Sigmoid colon (tissue), 7 donors: Measurements from ENCODE around the gene HACD1. TPM values are rescaled to one million over a fixed set of nuclear protein-coding genes. Genes with fewer than 3 reads are reported as not detected.
A peak's percentile ranks its signal among the peaks of the same experiment; 100 is the strongest.

Experiments
- DNase-seq: peaks from one replicate; pipeline ENCODE4 v3.0.0-alpha.2; 2019
- H3K27ac ChIP-seq, 4 donors: fragments of 200-600 bp; sonication (generic); one replicate each; pipeline ENCODE4 v1.5.1; 2016 to 2019; ENCODE audit warnings: mild to moderate bottlenecking in 1 of 4
- H3K27me3 ChIP-seq, 3 donors: fragments of 200-600 bp; sonication (generic); one replicate each; pipeline ENCODE4 v1.5.1; 2019; ENCODE audit warnings: mild to moderate bottlenecking in 1 of 3
- H3K36me3 ChIP-seq, 4 donors: fragments of 200-600 bp; sonication (generic); one replicate each; pipeline ENCODE4 v1.5.1; 2016 to 2019
- H3K4me1 ChIP-seq, 4 donors: fragments of 200-600 bp; sonication (generic); one replicate each; pipeline ENCODE4 v1.5.1; 2017 to 2019
- H3K4me3 ChIP-seq, 4 donors: fragments of 200-600 bp; sonication (generic); one replicate each; pipeline ENCODE4 v1.5.1; 2017 to 2019; ENCODE audit warnings: mild to moderate bottlenecking in 2 of 4, moderate library complexity in 1 of 4
- H3K9me3 ChIP-seq, 4 donors: fragments of 200-600 bp in 3 of 4; sonication (generic) in 3 of 4; one replicate each; pipeline versions ENCODE4 v1.5.1 to v1.6.1; 2013 to 2019
- EP300 ChIP-seq, 4 donors: sonication (generic); formaldehyde crosslinking; IDR thresholded peaks; one replicate each; pipeline ENCODE4 v1.6.1; 2017; ENCODE audit warnings: antibody characterized with exemption in 4 of 4
- POLR2A ChIP-seq, 2 donors: fragments of 450-650 bp; IDR thresholded peaks; one replicate each; pipeline ENCODE4 v1.6.1; 2016; ENCODE audit warnings: antibody characterized with exemption in 2 of 2, mild to moderate bottlenecking in 2 of 2, moderate library complexity in 2 of 2
- POLR2AphosphoS5 ChIP-seq, 4 donors: sonication (generic); formaldehyde crosslinking; IDR thresholded peaks; one replicate each; pipeline ENCODE4 v1.6.1; 2017; ENCODE audit warnings: antibody characterized with exemption in 4 of 4
- WGBS, 2 donors: extraction: QIAGEN DNeasy Blood & Tissue Kit; methylation state at CpG; one replicate each; pipeline ENCODE4 v1.1.7; 2013; 5-methylcytosine and 5-hydroxymethylcytosine counted together
- intact Hi-C: fragments of 100-400 bp; cut with DNase I; formaldehyde crosslinking; loops from one replicate; pipeline ENCODE4 v1.15.1; 2023
- polyA plus RNA-seq, 3 donors: library from polyadenylated mRNA; stranded (reverse); fragments of 200-250 nt; gene quantifications; one replicate each; pipeline ENCODE4 v1.2.3, GENCODE V29; 2013
- total RNA-seq, 4 donors: library from RNA; depleted of rRNA; stranded (reverse); fragments of >200 nt; gene quantifications; one replicate each; pipeline ENCODE4 v1.1.0, GENCODE V29; 2016
- TF ChIP-seq, protein P1 (sequence below), 4 experiments: fragments of 450-650 bp in 3 of 4; fragments of 200-600 bp in 1 of 4; IDR thresholded peaks; one replicate each; pipeline ENCODE4 v1.5.1; 2016 to 2019; ENCODE audit warnings: antibody characterized with exemption in 4 of 4, mild to moderate bottlenecking in 3 of 4, moderate library complexity in 2 of 4
- donor health status: healthy with polysubstance abuse.
- donor health status: Bipolar disorder and iron deficiency.
- donor health status: healthy.

Gene HACD1
- total and polyA plus RNA-seq, 7 donors = 3.0 to 85.3 (median 61.6) TPM; not detected in 1

DNA sequence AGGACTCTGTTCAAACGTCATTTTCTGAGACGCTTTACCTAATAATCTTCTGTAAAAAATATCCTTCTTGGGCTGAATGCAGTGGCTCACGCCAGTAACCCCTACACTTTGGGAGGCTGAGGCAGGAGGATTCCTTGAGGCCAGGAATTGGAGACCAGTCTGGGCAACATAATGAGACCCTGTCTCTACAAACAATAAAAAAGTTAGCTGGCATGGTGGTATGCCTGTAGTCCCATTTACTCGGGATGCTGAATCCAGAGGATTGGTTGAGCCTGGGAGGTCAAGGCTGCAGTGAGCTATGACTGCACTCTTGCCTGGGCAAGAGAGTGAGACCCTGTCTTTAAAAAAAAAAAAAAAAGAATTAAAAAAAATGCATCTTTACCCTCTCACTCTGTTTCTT, 31.9 kb upstream of the HACD1 start:
- Histone ChIP-seq H3K9me3 (no peaks in the 10 kb centered on the region), H3K27ac (no peak overlapping the region), H3K4me1 (peaks cover 0 to 67% (median 27%) of the 10 kb centered on the region in 4 donors), H3K27me3 (no peaks in the 10 kb centered on the region), H3K4me3 (no peak overlapping the region), H3K36me3 (no peaks in the 10 kb centered on the region)
- intact Hi-C loops = no loop called here
- 90 to 91% methylated on average over 4 of the region's 4 CpGs for WGBS, 2 donors
- DNase-seq = no peak
- TF ChIP-seq, protein P1, sequence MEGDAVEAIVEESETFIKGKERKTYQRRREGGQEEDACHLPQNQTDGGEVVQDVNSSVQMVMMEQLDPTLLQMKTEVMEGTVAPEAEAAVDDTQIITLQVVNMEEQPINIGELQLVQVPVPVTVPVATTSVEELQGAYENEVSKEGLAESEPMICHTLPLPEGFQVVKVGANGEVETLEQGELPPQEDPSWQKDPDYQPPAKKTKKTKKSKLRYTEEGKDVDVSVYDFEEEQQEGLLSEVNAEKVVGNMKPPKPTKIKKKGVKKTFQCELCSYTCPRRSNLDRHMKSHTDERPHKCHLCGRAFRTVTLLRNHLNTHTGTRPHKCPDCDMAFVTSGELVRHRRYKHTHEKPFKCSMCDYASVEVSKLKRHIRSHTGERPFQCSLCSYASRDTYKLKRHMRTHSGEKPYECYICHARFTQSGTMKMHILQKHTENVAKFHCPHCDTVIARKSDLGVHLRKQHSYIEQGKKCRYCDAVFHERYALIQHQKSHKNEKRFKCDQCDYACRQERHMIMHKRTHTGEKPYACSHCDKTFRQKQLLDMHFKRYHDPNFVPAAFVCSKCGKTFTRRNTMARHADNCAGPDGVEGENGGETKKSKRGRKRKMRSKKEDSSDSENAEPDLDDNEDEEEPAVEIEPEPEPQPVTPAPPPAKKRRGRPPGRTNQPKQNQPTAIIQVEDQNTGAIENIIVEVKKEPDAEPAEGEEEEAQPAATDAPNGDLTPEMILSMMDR (IDR thresholded peaks at IDR 0.05) = no peak
- no peak for TF ChIP-seq POLR2AphosphoS5 (IDR thresholded peaks at IDR 0.05)
- TF ChIP-seq EP300 (IDR thresholded peaks at IDR 0.05) = no peak
- TF ChIP-seq POLR2A (IDR thresholded peaks at IDR 0.05) = no peak

DNA sequence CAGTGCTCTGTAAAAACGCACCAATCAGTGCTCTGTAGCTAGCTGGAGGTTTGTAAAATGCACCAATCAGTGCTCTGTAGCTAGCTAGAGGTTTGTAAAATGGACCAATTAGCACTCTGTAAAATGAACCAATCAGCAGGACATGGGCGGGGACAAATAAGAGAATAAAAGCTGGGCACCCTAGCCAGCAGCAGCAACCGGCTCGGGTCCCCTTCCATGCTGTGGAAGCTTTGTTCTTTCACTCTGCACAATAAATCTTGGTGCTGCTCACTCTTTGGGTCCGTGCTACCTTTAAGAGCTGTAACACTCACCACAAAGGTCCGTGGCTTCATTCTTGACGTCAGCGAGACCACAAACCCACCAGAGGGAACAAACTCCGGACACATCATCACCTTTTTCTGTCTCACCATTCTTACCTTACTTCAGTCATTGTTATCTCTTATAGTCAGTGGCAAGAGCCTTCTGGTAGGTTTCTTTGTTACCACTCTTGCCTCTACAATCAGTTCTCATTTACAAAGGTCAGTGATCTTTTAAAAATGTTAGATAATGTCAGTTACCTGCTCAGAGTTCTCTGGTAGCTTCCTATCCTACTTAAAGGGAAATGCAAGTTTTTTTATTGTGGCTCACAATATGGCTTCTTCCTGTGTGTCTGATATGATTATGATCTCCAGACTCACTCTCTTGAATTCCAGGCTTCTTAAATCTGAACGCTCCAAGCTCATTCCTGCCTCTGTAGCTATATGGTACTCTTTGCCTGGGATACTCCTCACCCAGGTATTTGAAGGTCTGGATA, 31.3 kb upstream of the HACD1 start:
- 67 to 88% methylated on average over 10 of the region's 10 CpGs for WGBS, 2 donors
- no peak overlapping the region for H3K27ac ChIP-seq
- intact Hi-C loops = no loop called here
- H3K9me3 ChIP-seq = no peaks in the 10 kb centered on the region
- H3K4me1 ChIP-seq = peaks cover 0 to 67% (median 27%) of the 10 kb centered on the region in 4 donors
- no peak for DNase-seq
- no peak for TF ChIP-seq POLR2A (IDR thresholded peaks at IDR 0.05)
- TF ChIP-seq, protein P1 (IDR thresholded peaks at IDR 0.05) = no peak
- no peaks in the 10 kb centered on the region for H3K36me3 ChIP-seq
- H3K27me3 ChIP-seq = no peaks in the 10 kb centered on the region
- H3K4me3 ChIP-seq = no peak overlapping the region

DNA sequence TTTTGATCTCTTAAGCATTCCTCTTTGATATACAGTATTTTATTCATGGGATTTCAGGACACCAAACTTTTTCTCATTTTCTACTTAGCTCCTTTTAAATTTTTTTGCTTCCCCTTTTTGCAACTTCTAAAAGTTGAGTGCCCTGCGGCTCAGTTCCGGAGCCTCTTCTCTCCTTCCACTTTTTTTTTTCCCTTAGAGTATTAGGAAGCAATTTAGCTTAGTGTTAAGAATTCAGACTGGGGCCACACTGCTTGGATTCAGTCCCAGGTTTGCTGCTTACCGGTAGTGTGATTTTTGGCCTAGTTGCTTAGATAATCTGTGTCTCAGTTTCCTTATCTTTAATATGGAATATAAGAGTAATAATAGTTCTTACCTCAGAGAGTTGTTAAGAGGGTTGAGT, 30.2 kb upstream of the HACD1 start:
- H3K9me3 ChIP-seq = no peaks in the 10 kb centered on the region
- peaks cover 0 to 74% (median 35%) of the 10 kb centered on the region in 4 donors for H3K4me1 ChIP-seq
- intact Hi-C loops = no loop called here
- no peak for DNase-seq
- H3K4me3 ChIP-seq = no peak overlapping the region
- TF ChIP-seq POLR2A (IDR thresholded peaks at IDR 0.05) (no peak), EP300 (IDR thresholded peaks at IDR 0.05) (no peak), POLR2AphosphoS5 (IDR thresholded peaks at IDR 0.05) (no peak)
- TF ChIP-seq, protein P1 (IDR thresholded peaks at IDR 0.05) = no peak
- no peaks in the 10 kb centered on the region for H3K27me3 ChIP-seq
- H3K27ac ChIP-seq = no peak overlapping the region
- WGBS, 2 donors = 66 to 85% methylated on average over 3 of the region's 3 CpGs
- no peaks in the 10 kb centered on the region for H3K36me3 ChIP-seq

DNA sequence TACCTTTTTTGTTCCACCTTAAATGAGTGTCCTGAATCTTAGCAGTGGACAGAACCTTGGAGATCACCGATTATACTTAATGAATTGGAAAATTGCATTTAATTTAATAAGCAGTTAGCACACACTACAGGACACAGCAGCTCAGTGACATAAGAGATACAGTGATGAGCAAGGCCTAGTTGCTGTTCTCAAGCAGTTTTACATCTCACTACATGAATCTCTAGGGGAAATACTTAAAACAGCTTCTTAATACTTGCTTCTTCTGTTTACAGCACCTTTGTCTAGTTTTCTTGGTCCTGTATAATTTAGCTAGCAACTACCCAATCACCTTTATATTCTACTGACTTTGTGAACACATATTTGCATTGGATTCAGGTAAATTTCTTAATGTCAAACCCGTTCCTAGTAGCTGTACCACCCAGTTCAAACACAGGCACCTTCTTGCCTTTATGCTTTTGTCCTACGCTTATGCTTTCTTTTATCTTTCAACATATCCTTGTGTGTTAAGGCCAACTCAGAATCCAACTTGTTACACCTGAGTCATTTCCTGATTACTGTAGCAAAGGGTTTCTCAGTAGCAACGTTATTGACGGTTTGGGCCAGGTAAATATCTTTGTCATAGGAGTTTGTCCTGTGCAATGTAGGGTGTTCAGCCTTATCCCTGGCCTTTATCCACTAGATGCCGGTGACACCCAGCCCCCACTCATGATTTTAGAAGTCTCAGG, 28.6 kb upstream of the HACD1 start:
- TF ChIP-seq POLR2AphosphoS5 (IDR thresholded peaks at IDR 0.05) (no peak), EP300 (IDR thresholded peaks at IDR 0.05) (no peak), POLR2A (IDR thresholded peaks at IDR 0.05) (no peak)
- TF ChIP-seq, protein P1 (IDR thresholded peaks at IDR 0.05) = no peak
- intact Hi-C loops = no loop called here
- Histone ChIP-seq H3K4me3 (peak overlapping the region in 2 of 4 donors; percentile 59 to 70), H3K27me3 (no peaks in the 10 kb centered on the region), H3K9me3 (no peaks in the 10 kb centered on the region), H3K36me3 (no peaks in the 10 kb centered on the region), H3K4me1 (peaks cover 0 to 60% (median 35%) of the 10 kb centered on the region in 4 donors), H3K27ac (peak overlapping the region in 1 of 4 donors; percentile 97)
- 20 to 48% methylated on average over 6 of the region's 6 CpGs for WGBS, 2 donors
- no peak for DNase-seq
